SU-DHL-6 (cell line): ENCODE data around the gene RAET1G.

Source experiments
- CTCF ChIP-seq: fragments of 200-600 bp; sonication (generic); IDR thresholded peaks from one replicate; pipeline ENCODE4 v1.5.1; 2017; ENCODE audit warnings: antibody characterized with exemption, mild to moderate bottlenecking, low read length, moderate library complexity; ENCODE audit not compliant: insufficient read depth, poor library complexity, severe bottlenecking
- EZH2phosphoT487 ChIP-seq: fragments of 200-600 bp; sonication (generic), shearing (Covaris generic); conservative IDR thresholded peaks from 2 replicates; pipeline ENCODE4 v1.6.1; 2018; ENCODE audit warnings: mild to moderate bottlenecking, antibody characterized with exemption, low read length, moderate library complexity, mixed read lengths

- TF ChIP-seq CTCF = no peak
- TF ChIP-seq EZH2phosphoT487 = no peak
Observed at GRCh38 chr6:149899926-149900619, 22.8 kb downstream of the RAET1G start.
